DOHH2 (cell line): ENCODE results near the gene PDXK.

ENCODE experiments used
- H3F3A ChIP-seq: fragments of 200-600 bp; sonication (generic), shearing (Covaris generic); 2 replicates; pipeline ENCODE4 v1.6.0; 2016; ENCODE audit warnings: antibody characterized with exemption, mild to moderate bottlenecking; ENCODE audit not compliant: control insufficient read depth, insufficient read depth
- H3K27ac ChIP-seq: fragments of 200-600 bp; sonication (generic); 2 replicates; pipeline ENCODE4 v1.5.1; 2014; ENCODE audit warnings: low read depth, mild to moderate bottlenecking, low read length, moderate library complexity
- H3K27me3 ChIP-seq: fragments of 200-600 bp; sonication (generic); 2 replicates; pipeline ENCODE4 v1.6.1; 2014; ENCODE audit warnings: mild to moderate bottlenecking, low read length, mixed read lengths; ENCODE audit not compliant: control insufficient read depth
- H3K36me3 ChIP-seq: fragments of 200-600 bp; sonication (generic); 2 replicates; pipeline ENCODE4 v1.6.1; 2014; ENCODE audit warnings: mild to moderate bottlenecking, low read length, moderate library complexity, mixed read lengths; ENCODE audit not compliant: control insufficient read depth
- H3K4me1 ChIP-seq: fragments of 200-600 bp; sonication (generic); 2 replicates; pipeline ENCODE4 v1.6.1; 2014; ENCODE audit warnings: mild to moderate bottlenecking, low read length, mixed read lengths; ENCODE audit not compliant: control insufficient read depth
- H3K4me2 ChIP-seq: fragments of 200-600 bp; sonication (generic); 2 replicates; pipeline ENCODE4 v1.6.0; 2014; ENCODE audit warnings: mild to moderate bottlenecking, low read length, moderate library complexity
- H3K4me3 ChIP-seq: fragments of 200-600 bp; sonication (generic); 2 replicates; pipeline ENCODE4 v1.5.1; 2014; ENCODE audit warnings: mild to moderate bottlenecking, low read length, mixed read lengths
- H3K79me2 ChIP-seq: fragments of 200-600 bp; sonication (generic); 2 replicates; pipeline ENCODE4 v1.6.1; 2014; ENCODE audit warnings: mild to moderate bottlenecking, low read length, mixed read lengths; ENCODE audit not compliant: control insufficient read depth
- H3K9me2 ChIP-seq: fragments of 200-600 bp; sonication (generic); replicated peaks from 2 replicates; pipeline ENCODE4 v1.6.1; 2014; ENCODE audit warnings: mild to moderate bottlenecking, low read length, mixed read lengths; ENCODE audit not compliant: control insufficient read depth
- H3K9me3 ChIP-seq: fragments of 200-600 bp; sonication (generic); 2 replicates; pipeline ENCODE4 v1.6.1; 2014; ENCODE audit warnings: antibody characterized with exemption, low read length, mixed read lengths; ENCODE audit not compliant: control insufficient read depth, insufficient read depth
- H4K20me1 ChIP-seq: fragments of 200-600 bp; sonication (generic); 2 replicates; pipeline ENCODE4 v1.6.0; 2014; ENCODE audit warnings: low read depth, mild to moderate bottlenecking, antibody characterized with exemption, low read length, moderate library complexity; ENCODE audit not compliant: control insufficient read depth, insufficient read depth
- CTCF ChIP-seq: fragments of 200-600 bp; sonication (generic); IDR thresholded peaks from one replicate; pipeline ENCODE4 v1.5.1; 2014; ENCODE audit warnings: antibody characterized with exemption, mild to moderate bottlenecking, low read depth, low read length; ENCODE audit not compliant: poor library complexity, severe bottlenecking
- EZH2phosphoT487 ChIP-seq: fragments of 200-600 bp; sonication (generic); IDR thresholded peaks from 2 replicates; pipeline ENCODE4 v1.6.1; 2017; ENCODE audit warnings: borderline replicate concordance, mild to moderate bottlenecking, antibody characterized with exemption, low read length, moderate library complexity, mixed read lengths

The PDXK gene

GRCh38 chr21:43723648-43724047, 4.7 kb downstream of the PDXK start:
- Histone ChIP-seq H3K4me1 (peaks cover 71% of the 10 kb centered on the region), H3K27me3 (no peaks in the 10 kb centered on the region), H3K9me3 (no peaks in the 10 kb centered on the region), H3K79me2 (peaks cover 78% of the 10 kb centered on the region), H3K4me2 (no peak overlapping the region), H3F3A (peaks cover 3% of the 10 kb centered on the region), H3K9me2 (no peaks in the 10 kb centered on the region), H4K20me1 (peaks cover 23% of the 10 kb centered on the region), H3K27ac (no peak overlapping the region), H3K36me3 (peaks cover 17% of the 10 kb centered on the region), H3K4me3 (no peak overlapping the region)
- TF ChIP-seq CTCF, result no peak
- TF ChIP-seq EZH2phosphoT487, result no peak

GRCh38 chr21:43726686-43727518, 8.0 kb downstream of the PDXK start:
- Histone ChIP-seq H3K4me1 (peaks cover 63% of the 10 kb centered on the region), H3K27ac (no peak overlapping the region), H3K4me2 (peak overlapping the region; percentile 100; the same call in 1 of the 2 replicates), H3K9me2 (no peaks in the 10 kb centered on the region), H3K9me3 (no peaks in the 10 kb centered on the region), H3K27me3 (no peaks in the 10 kb centered on the region), H3F3A (peaks cover 6% of the 10 kb centered on the region), H3K79me2 (peaks cover 79% of the 10 kb centered on the region), H4K20me1 (peaks cover 19% of the 10 kb centered on the region), H3K4me3 (no peak overlapping the region), H3K36me3 (peaks cover 11% of the 10 kb centered on the region)
- no peak for TF ChIP-seq CTCF
- TF ChIP-seq EZH2phosphoT487, result no peak

GRCh38 chr21:43727519-43728153, 8.7 kb downstream of the PDXK start:
- H3F3A ChIP-seq, result peaks cover 6% of the 10 kb centered on the region
- H3K9me2 ChIP-seq, result no peaks in the 10 kb centered on the region
- H3K79me2 ChIP-seq, result peaks cover 77% of the 10 kb centered on the region
- H3K4me2 ChIP-seq, result peak overlapping the region; percentile 100
- H3K27ac ChIP-seq, result peak overlapping the region; percentile 43; the same call in 1 of the 2 replicates
- no peaks in the 10 kb centered on the region for H3K9me3 ChIP-seq
- peak overlapping the region; percentile 91 for H3K4me3 ChIP-seq
- H3K36me3 ChIP-seq, result peaks cover 11% of the 10 kb centered on the region
- no peaks in the 10 kb centered on the region for H3K27me3 ChIP-seq
- H3K4me1 ChIP-seq, result peaks cover 61% of the 10 kb centered on the region
- TF ChIP-seq CTCF (peak; percentile 41), EZH2phosphoT487 (no peak)
- peaks cover 23% of the 10 kb centered on the region; the same call in 1 of the 2 replicates for H4K20me1 ChIP-seq
